ENCODE data around the gene ALOX5AP.

The ALOX5AP gene

GRCh38 chr13:30800107-30800506, 64.8 kb downstream of the ALOX5AP start:
- TF ChIP-seq CTCF (IDR thresholded peaks at IDR 0.05; ENCODE audit: borderline replicate concordance, extremely low read depth, low read length, poor library complexity, severe bottlenecking) (no peak), EZH2 (IDR thresholded peaks at IDR 0.05; ENCODE audit: borderline replicate concordance, low read depth, low read length, severe bottlenecking) (no peak)
- ATAC-seq (ENCODE audit: insufficient read depth, low read depth) = no peak

GRCh38 chr13:30802501-30802900, 67.2 kb downstream of the ALOX5AP start:
- H3K4me3 ChIP-seq (ENCODE audit: low read depth in 1 of 2, low read length in 2 of 2) = no peak overlapping the region
- H3K27ac ChIP-seq (ENCODE audit: low read length) = no peak overlapping the region
- peak overlapping the region; percentile 29 for H2AFZ ChIP-seq (ENCODE audit: low read depth, low read length)
- no peak overlapping the region; the same call in 1 of the 2 replicates for H3K9ac ChIP-seq (ENCODE audit: low read depth, low read length)
- H3K9me3 ChIP-seq (ENCODE audit: insufficient read depth, low read length, severe bottlenecking) = no peaks in the 10 kb centered on the region
- H3K4me2 ChIP-seq (ENCODE audit: insufficient read depth, low read length) = peak overlapping the region; percentile 55
- no peaks in the 10 kb centered on the region for H3K36me3 ChIP-seq (ENCODE audit: insufficient read depth, low read length)
- TF ChIP-seq EZH2 (IDR thresholded peaks at IDR 0.05; ENCODE audit: borderline replicate concordance, low read depth, low read length, severe bottlenecking) = no peak
- TF ChIP-seq CTCF (IDR thresholded peaks at IDR 0.05; ENCODE audit: borderline replicate concordance, extremely low read depth, low read length, poor library complexity, severe bottlenecking) = no peak
- DNase-seq = no peak
- H3K27me3 ChIP-seq (ENCODE audit: insufficient read depth, low read length, poor library complexity) = no peaks in the 10 kb centered on the region
- no peaks in the 10 kb centered on the region for H3K79me2 ChIP-seq (ENCODE audit: insufficient read depth, low read length)
- ATAC-seq (ENCODE audit: insufficient read depth, low read depth) = peak; percentile 12; the same call in 1 of the 3 replicates
- no peaks in the 10 kb centered on the region for H4K20me1 ChIP-seq (ENCODE audit: insufficient read depth, low read length)
- peaks cover 9% of the 10 kb centered on the region for H3K4me1 ChIP-seq (ENCODE audit: insufficient read depth, low read length)

More at GRCh38 chr13:30800107-30800506, 64.8 kb downstream of the ALOX5AP start:
- Histone ChIP-seq H4K20me1 (ENCODE audit: insufficient read depth, low read length) (no peaks in the 10 kb centered on the region), H3K79me2 (ENCODE audit: insufficient read depth, low read length) (no peaks in the 10 kb centered on the region), H3K36me3 (ENCODE audit: insufficient read depth, low read length) (no peaks in the 10 kb centered on the region), H3K27ac (ENCODE audit: low read length) (no peak overlapping the region), H3K4me1 (ENCODE audit: insufficient read depth, low read length) (peaks cover 27% of the 10 kb centered on the region), H3K4me3 (ENCODE audit: low read depth in 1 of 2, low read length in 2 of 2) (no peak overlapping the region), H3K27me3 (ENCODE audit: insufficient read depth, low read length, poor library complexity) (no peaks in the 10 kb centered on the region), H3K9ac (ENCODE audit: low read depth, low read length) (no peak overlapping the region), H3K4me2 (ENCODE audit: insufficient read depth, low read length) (no peak overlapping the region), H2AFZ (ENCODE audit: low read depth, low read length) (no peak overlapping the region), H3K9me3 (ENCODE audit: insufficient read depth, low read length, severe bottlenecking) (no peaks in the 10 kb centered on the region)
- no peak for DNase-seq

GRCh38 chr13:30802953-30803478, 67.7 kb downstream of the ALOX5AP start:
- Histone ChIP-seq H2AFZ (ENCODE audit: low read depth, low read length) (peak overlapping the region; percentile 56), H3K4me3 (ENCODE audit: low read depth in 1 of 2, low read length in 2 of 2) (peak overlapping the region in 1 of 2 experiments; percentile 23; a peak in 1 of 4 replicates), H3K36me3 (ENCODE audit: insufficient read depth, low read length) (no peaks in the 10 kb centered on the region), H3K79me2 (ENCODE audit: insufficient read depth, low read length) (no peaks in the 10 kb centered on the region), H3K9ac (ENCODE audit: low read depth, low read length) (peak overlapping the region; percentile 5; the same call in 1 of the 2 replicates), H3K27me3 (ENCODE audit: insufficient read depth, low read length, poor library complexity) (no peaks in the 10 kb centered on the region), H4K20me1 (ENCODE audit: insufficient read depth, low read length) (no peaks in the 10 kb centered on the region), H3K4me2 (ENCODE audit: insufficient read depth, low read length) (peak overlapping the region; percentile 55), H3K9me3 (ENCODE audit: insufficient read depth, low read length, severe bottlenecking) (no peaks in the 10 kb centered on the region), H3K4me1 (ENCODE audit: insufficient read depth, low read length) (peaks cover 9% of the 10 kb centered on the region), H3K27ac (ENCODE audit: low read length) (no peak overlapping the region)
- DNase-seq = peak; percentile 85
- peak; percentile 99 for ATAC-seq (ENCODE audit: insufficient read depth, low read depth)
- peak; percentile 96 for TF ChIP-seq CTCF (IDR thresholded peaks at IDR 0.05; ENCODE audit: borderline replicate concordance, extremely low read depth, low read length, poor library complexity, severe bottlenecking)
- TF ChIP-seq EZH2 (IDR thresholded peaks at IDR 0.05; ENCODE audit: borderline replicate concordance, low read depth, low read length, severe bottlenecking) = no peak
